HCT116 (cell line): ENCODE measurements around the gene HCFC1. TPM values are rescaled to one million over a fixed set of nuclear protein-coding genes. Genes with fewer than 3 reads are reported as not detected.

Experiments used
- ATAC-seq: fragments of 200-7000 bp; cut with Tn5 transposase; 2 replicates; pipeline ENCODE4 v1.9.1; 2020; ENCODE audit warnings: mild to moderate bottlenecking, moderate library complexity
- BruUV-seq: library from RNA; stranded (reverse); fragments of 400-500 nt; replicated peaks from 2 replicates; lab custom pipeline; 2021; lab: Mats Ljungman, UMichigan
- CTCF ChIA-PET: fragments of 300-600 bp; sonication (Branson Sonifier 250); formaldehyde crosslinking; loops from one replicate; lab custom pipeline; 2021; ENCODE audit warnings: antibody characterized with exemption; lab: Charles Lee
- POLR2A ChIA-PET: fragments of 300-600, 350-600 bp; sonication (Branson Sonifier 250); formaldehyde crosslinking; loops from one replicate; lab custom pipeline; 2021; ENCODE audit warnings: antibody characterized with exemption; lab: Charles Lee
- RAD21 ChIA-PET, 2 experiments: fragments of 300-600 bp; sonication (Branson Sonifier 250); formaldehyde crosslinking; loops; one replicate each; lab custom pipeline; 2023; ENCODE audit warnings: low total read pairs in 2 of 2; ENCODE audit not compliant: uncharacterized antibody in 2 of 2, unreplicated experiment in 2 of 2, low non-redundant PET in 1 of 2; lab: Charles Lee
- DNase-seq: peaks from one replicate; pipeline ENCODE4 v3.0.0-alpha.2; 2010; ENCODE audit warnings: low read depth, low spot score
- H2AFZ ChIP-seq: fragments of 200-600 bp; shearing (Covaris generic), sonication (generic); 2 replicates; pipeline ENCODE4 v1.6.1; 2017; ENCODE audit warnings: low read depth, mixed run types, mixed read lengths, antibody characterized with exemption, low read length; ENCODE audit not compliant: poor library complexity, severe bottlenecking
- H3K27ac ChIP-seq: 2 replicates; pipeline ENCODE4 v1.5.1; 2012; ENCODE audit warnings: low read depth, low read length
- H3K27me3 ChIP-seq: fragments of 200-600 bp; sonication (generic); 2 replicates; pipeline ENCODE4 v1.6.1; 2016; ENCODE audit warnings: mixed run types, low read length, mixed read lengths; ENCODE audit not compliant: insufficient read depth
- H3K36me3 ChIP-seq, 2 experiments: fragments of 200-500 bp in 1 of 2; fragments of 200-600 bp in 1 of 2; sonication (Bioruptor generic) in 1 of 2; sonication (generic) in 1 of 2; 2 replicates each; pipeline versions ENCODE4 v1.5.1 to v1.6.1; 2014 to 2016; ENCODE audit warnings: low read length in 2 of 2, inconsistent platforms in 1 of 2, mixed read lengths in 1 of 2, mixed run types in 1 of 2; ENCODE audit not compliant: insufficient read depth in 2 of 2, control insufficient read depth in 1 of 2
- H3K4me1 ChIP-seq, 2 experiments: fragments of 200-600 bp in 1 of 2; sonication (generic) in 1 of 2; 2 replicates each; pipeline versions ENCODE4 v1.5.1 to v1.6.1; 2012 to 2017; ENCODE audit warnings: low read length in 2 of 2, inconsistent platforms in 1 of 2, mild to moderate bottlenecking in 1 of 2, mixed read lengths in 1 of 2, mixed run types in 1 of 2, moderate library complexity in 1 of 2; ENCODE audit not compliant: insufficient read depth in 2 of 2, control insufficient read depth in 1 of 2
- H3K4me2 ChIP-seq: fragments of 200-600 bp; sonication (generic); 2 replicates; pipeline ENCODE4 v1.6.1; 2017; ENCODE audit warnings: mixed run types, low read length, mixed read lengths
- H3K4me3 ChIP-seq, 2 experiments: fragments of 200-600 bp in 1 of 2; sonication (generic) in 1 of 2; replicated peaks in 1 of 2; 2 replicates each; pipeline ENCODE4 v1.5.1; 2011 to 2016; ENCODE audit warnings: low read length in 2 of 2, control low read depth in 1 of 2, low read depth in 1 of 2, mild to moderate bottlenecking in 1 of 2, mixed read lengths in 1 of 2, mixed run types in 1 of 2
- H3K79me2 ChIP-seq: fragments of 200-600 bp; sonication (generic); 2 replicates; pipeline ENCODE4 v1.6.1; 2017; ENCODE audit warnings: mild to moderate bottlenecking, mixed run types, low read length, moderate library complexity, mixed read lengths; ENCODE audit not compliant: insufficient read depth
- H3K9ac ChIP-seq: fragments of 200-600 bp; sonication (generic); 2 replicates; pipeline ENCODE4 v1.6.1; 2016; ENCODE audit warnings: low read length, mixed read lengths
- H3K9me2 ChIP-seq: fragments of 200-600 bp; sonication (generic), shearing (Covaris generic); 2 replicates; pipeline ENCODE4 v1.6.1; 2017; ENCODE audit warnings: mixed run types, mild to moderate bottlenecking, moderate library complexity; ENCODE audit not compliant: insufficient read depth
- H3K9me3 ChIP-seq, 2 experiments: fragments of 200-500 bp in 1 of 2; fragments of 200-600 bp in 1 of 2; sonication (Bioruptor generic) in 1 of 2; sonication (generic) in 1 of 2; 2 replicates each; pipeline ENCODE4 v1.6.1; 2014 to 2017; ENCODE audit warnings: low read length in 2 of 2, mixed read lengths in 2 of 2, inconsistent platforms in 1 of 2, low read depth in 1 of 2, mild to moderate bottlenecking in 1 of 2, mixed run types in 1 of 2, moderate library complexity in 1 of 2; ENCODE audit not compliant: control insufficient read depth in 1 of 2, insufficient read depth in 1 of 2
- H4K20me1 ChIP-seq: fragments of 200-600 bp; sonication (generic), shearing (Covaris generic); 2 replicates; pipeline ENCODE4 v1.6.1; 2017; ENCODE audit warnings: mixed run types, mild to moderate bottlenecking, moderate library complexity; ENCODE audit not compliant: insufficient read depth
- JUND ChIP-seq: IDR thresholded peaks from 2 replicates; pipeline ENCODE4 v1.6.1; 2012
- RAD21 ChIP-seq: IDR thresholded peaks from 2 replicates; pipeline ENCODE4 v1.6.1; 2012; ENCODE audit warnings: low read depth, mild to moderate bottlenecking
- REST ChIP-seq: IDR thresholded peaks from 2 replicates; pipeline ENCODE4 v1.6.1; 2012; ENCODE audit warnings: low read depth
- SIN3A ChIP-seq: IDR thresholded peaks from 2 replicates; pipeline ENCODE4 v1.6.1; 2012; ENCODE audit warnings: low read depth
- YY1 ChIP-seq: IDR thresholded peaks from 2 replicates; pipeline ENCODE4 v1.6.1; 2011; ENCODE audit warnings: low read length, low read depth, moderate library complexity, mild to moderate bottlenecking; ENCODE audit not compliant: insufficient replicate concordance; ENCODE audit errors: extremely low read depth
- ZNF274 ChIP-seq: fragments of 200-500 bp; sonication (Bioruptor generic); IDR thresholded peaks from 2 replicates; pipeline ENCODE4 v1.6.1; 2014; ENCODE audit warnings: mild to moderate bottlenecking, low read depth, low read length, inconsistent platforms
- intact Hi-C: fragments of 100-400 bp; cut with micrococcal nuclease; formaldehyde crosslinking; loops from 2 replicates; pipeline ENCODE4 v1.10.0; 2022
- total RNA-seq: library from RNA; stranded (reverse); gene quantifications from one replicate; pipeline ENCODE4 v1.2.1, GENCODE V29; 2021; ENCODE audit not compliant: unreplicated experiment
- TF ChIP-seq, protein P1 (sequence below): IDR thresholded peaks from 2 replicates; pipeline ENCODE4 v1.6.1; 2012
- TF ChIP-seq, protein P2 (sequence below), 3 experiments: fragments of 200-600 bp in 1 of 3; sonication (generic) in 1 of 3; IDR thresholded peaks in 2 of 3; conservative IDR thresholded peaks in 1 of 3; 2 replicates each; pipeline ENCODE4 v1.5.1; 2012 to 2017; ENCODE audit warnings: low read depth in 2 of 3, low read length in 2 of 3, antibody characterized with exemption in 1 of 3, borderline replicate concordance in 1 of 3, control low read depth in 1 of 3, mild to moderate bottlenecking in 1 of 3, mixed read lengths in 1 of 3, mixed run types in 1 of 3, moderate library complexity in 1 of 3; ENCODE audit not compliant: insufficient read depth in 1 of 3

Gene HCFC1
- total RNA-seq, 1 experiment from 2014 or later: 72.8 TPM

DNA sequence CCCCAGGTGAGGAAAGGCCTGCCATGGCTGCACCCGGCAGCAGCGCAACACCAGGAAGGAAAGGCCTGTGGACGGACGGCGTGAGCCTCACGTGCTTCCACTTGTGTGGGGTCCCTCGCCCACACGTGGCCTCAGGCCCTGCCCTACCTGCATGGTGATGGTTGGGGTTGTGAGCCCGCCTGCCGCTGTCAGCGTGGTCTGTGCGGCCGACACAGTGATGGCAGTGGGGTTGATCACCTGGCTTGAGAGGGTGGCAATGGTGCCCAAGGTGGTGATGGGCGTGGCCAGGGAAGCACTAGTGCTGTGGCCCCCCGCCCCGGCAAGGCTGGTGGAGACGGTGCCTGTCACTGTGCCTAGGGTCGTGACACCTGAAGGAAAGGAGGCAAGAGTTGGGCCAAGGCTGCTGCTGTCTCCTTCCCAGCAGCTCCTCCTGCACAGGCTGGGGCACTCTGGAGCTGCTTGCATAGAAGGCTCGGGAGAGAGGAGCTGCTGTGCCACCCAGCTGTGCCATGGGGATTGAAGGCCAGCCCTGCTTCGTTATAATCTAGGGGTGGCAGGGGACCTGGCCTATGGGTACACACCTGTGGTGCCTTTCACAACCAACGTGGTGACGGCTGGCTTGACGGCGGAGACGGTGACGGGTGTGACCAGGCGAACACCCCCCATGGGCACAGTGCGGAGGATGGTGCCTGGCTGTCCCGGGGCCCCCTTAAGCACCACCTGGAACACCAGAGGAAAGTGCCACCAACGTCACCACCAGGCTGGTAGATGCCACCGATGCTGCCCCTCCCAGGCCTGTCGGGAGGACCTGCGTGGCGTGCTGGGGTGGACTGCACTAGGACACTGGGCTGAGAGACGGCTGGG, 15.3 kb downstream of the HCFC1 start:
- H3K9ac ChIP-seq: no peak overlapping the region
- H3K79me2 ChIP-seq: peaks cover under 1% of the 10 kb centered on the region; the same call in 1 of the 2 replicates
- ChIA-PET CTCF (no interaction called here), POLR2A (no interaction called here)
- H3K9me2 ChIP-seq: no peaks in the 10 kb centered on the region
- no peaks in the 10 kb centered on the region for H3K9me3 ChIP-seq
- H4K20me1 ChIP-seq: no peaks in the 10 kb centered on the region
- H3K36me3 ChIP-seq: peaks cover 3 to 16% of the 10 kb centered on the region in 2 experiments; a peak in 2 of 4 replicates
- H3K27me3 ChIP-seq: no peaks in the 10 kb centered on the region
- H3K4me2 ChIP-seq: no peak overlapping the region
- intact Hi-C loops: no loop called here
- H3K27ac ChIP-seq: no peak overlapping the region
- no peaks in the 10 kb centered on the region for H3K4me1 ChIP-seq
- no peak for DNase-seq
- no peak overlapping the region for H2AFZ ChIP-seq
- TF ChIP-seq RAD21: no peak
- TF ChIP-seq, all 23 proteins: peak for 0
- BruUV-seq: no TSS peak
- RAD21 ChIA-PET: no interaction called here
- ATAC-seq: no peak
- no peak overlapping the region for H3K4me3 ChIP-seq

DNA sequence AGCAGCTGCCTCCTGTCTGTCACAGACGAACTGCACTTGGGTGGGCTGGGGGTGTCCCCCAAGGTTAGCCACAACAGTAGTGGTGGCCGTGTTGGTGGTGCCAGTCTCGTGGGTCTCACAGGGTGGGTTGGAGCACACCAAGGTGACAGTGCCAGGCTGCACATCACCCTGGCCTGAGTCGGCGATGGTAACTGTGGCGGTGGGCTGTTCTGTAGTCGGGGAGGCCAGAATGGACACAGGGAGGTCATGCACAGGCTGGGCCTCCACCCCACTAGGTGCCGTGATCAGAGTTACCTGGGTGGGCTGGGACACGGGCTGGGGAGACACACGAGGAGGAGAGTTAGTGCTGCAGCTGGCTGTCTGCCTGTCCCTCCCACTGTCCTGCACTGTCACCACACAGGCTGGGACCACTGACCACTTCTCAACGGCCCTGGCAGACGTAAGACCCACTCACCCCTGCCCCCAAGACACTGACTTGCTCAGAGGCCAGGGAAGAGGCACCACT, 16.3 kb downstream of the HCFC1 start:
- Histone ChIP-seq H3K27ac (no peak overlapping the region), H3K4me1 (no peaks in the 10 kb centered on the region), H3K36me3 (peaks cover 0 to 22% of the 10 kb centered on the region in 2 experiments; a peak in 2 of 4 replicates), H3K27me3 (no peaks in the 10 kb centered on the region), H4K20me1 (no peaks in the 10 kb centered on the region), H3K9me2 (no peaks in the 10 kb centered on the region), H3K4me2 (no peak overlapping the region), H3K79me2 (no peaks in the 10 kb centered on the region; the same call in 1 of the 2 replicates), H3K9me3 (no peaks in the 10 kb centered on the region), H3K9ac (no peak overlapping the region), H3K4me3 (no peak overlapping the region), H2AFZ (no peak overlapping the region)
- ChIA-PET POLR2A (no interaction called here), RAD21 (no interaction called here), CTCF (no interaction called here)
- no peak for DNase-seq
- no TSS peak for BruUV-seq
- no peak for ATAC-seq
- intact Hi-C loops: no loop called here
- TF ChIP-seq ZNF274 (no peak), SIN3A (no peak), JUND (no peak), REST (no peak), RAD21 (no peak), YY1 (no peak)
- TF ChIP-seq, protein P1, sequence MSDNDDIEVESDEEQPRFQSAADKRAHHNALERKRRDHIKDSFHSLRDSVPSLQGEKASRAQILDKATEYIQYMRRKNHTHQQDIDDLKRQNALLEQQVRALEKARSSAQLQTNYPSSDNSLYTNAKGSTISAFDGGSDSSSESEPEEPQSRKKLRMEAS: no peak
- TF ChIP-seq, protein P2, sequence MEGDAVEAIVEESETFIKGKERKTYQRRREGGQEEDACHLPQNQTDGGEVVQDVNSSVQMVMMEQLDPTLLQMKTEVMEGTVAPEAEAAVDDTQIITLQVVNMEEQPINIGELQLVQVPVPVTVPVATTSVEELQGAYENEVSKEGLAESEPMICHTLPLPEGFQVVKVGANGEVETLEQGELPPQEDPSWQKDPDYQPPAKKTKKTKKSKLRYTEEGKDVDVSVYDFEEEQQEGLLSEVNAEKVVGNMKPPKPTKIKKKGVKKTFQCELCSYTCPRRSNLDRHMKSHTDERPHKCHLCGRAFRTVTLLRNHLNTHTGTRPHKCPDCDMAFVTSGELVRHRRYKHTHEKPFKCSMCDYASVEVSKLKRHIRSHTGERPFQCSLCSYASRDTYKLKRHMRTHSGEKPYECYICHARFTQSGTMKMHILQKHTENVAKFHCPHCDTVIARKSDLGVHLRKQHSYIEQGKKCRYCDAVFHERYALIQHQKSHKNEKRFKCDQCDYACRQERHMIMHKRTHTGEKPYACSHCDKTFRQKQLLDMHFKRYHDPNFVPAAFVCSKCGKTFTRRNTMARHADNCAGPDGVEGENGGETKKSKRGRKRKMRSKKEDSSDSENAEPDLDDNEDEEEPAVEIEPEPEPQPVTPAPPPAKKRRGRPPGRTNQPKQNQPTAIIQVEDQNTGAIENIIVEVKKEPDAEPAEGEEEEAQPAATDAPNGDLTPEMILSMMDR (IDR thresholded peaks at IDR 0.05 in 2 of 3, conservative IDR thresholded peaks at IDR 0.05 in 1 of 3; ENCODE audit: borderline replicate concordance in 1 of 3, insufficient read depth in 1 of 3, low read depth in 2 of 3, low read length in 2 of 3): no peak
